Vagina (tissue), 2 donors: ENCODE results near the gene GRPEL2.
A peak's percentile ranks its signal among the peaks of the same experiment; 100 is the strongest.

Source experiments
- CTCF ChIP-seq, 3 experiments: fragments of 450-650 bp in 2 of 3; fragments of 200-600 bp in 1 of 3; sonication (generic) in 1 of 3; IDR thresholded peaks; one replicate each; pipeline ENCODE4 v1.5.1; 2017 to 2019; ENCODE audit warnings: antibody characterized with exemption in 3 of 3, mild to moderate bottlenecking in 2 of 3, moderate library complexity in 2 of 3
- POLR2A ChIP-seq, 2 donors: fragments of 450-650 bp; IDR thresholded peaks; one replicate each; pipeline ENCODE4 v1.6.1; 2017; ENCODE audit warnings: antibody characterized with exemption in 2 of 2, mild to moderate bottlenecking in 2 of 2, moderate library complexity in 2 of 2
- POLR2AphosphoS5 ChIP-seq, 2 donors: sonication (generic); formaldehyde crosslinking; IDR thresholded peaks; one replicate each; pipeline ENCODE4 v1.9.0; 2017; ENCODE audit warnings: antibody characterized with exemption in 2 of 2, mild to moderate bottlenecking in 2 of 2, low read depth in 1 of 2; ENCODE audit not compliant: insufficient read depth in 1 of 2

- TF ChIP-seq CTCF (IDR thresholded peaks at IDR 0.05) (peak; percentile 84 to 98 (median 89)), POLR2A (IDR thresholded peaks at IDR 0.05) (no peak), POLR2AphosphoS5 (IDR thresholded peaks at IDR 0.05; ENCODE audit: insufficient read depth in 1 of 2, low read depth in 1 of 2) (peak in 1 of 2 donors; percentile 43)
Observed at GRCh38 chr5:149381986-149382338, 36.7 kb downstream of the GRPEL2 start.
